GM12892 (cell line): ENCODE results near the gene AFF3.

Experiments used
- POLR2A ChIP-seq: IDR thresholded peaks from 2 replicates; pipeline ENCODE4 v1.6.1; 2011; ENCODE audit warnings: low read depth, low read length, control low read depth
- POLR2AphosphoS5 ChIP-seq: IDR thresholded peaks from 2 replicates; pipeline ENCODE4 v1.6.1; 2011; ENCODE audit warnings: low read depth, low read length, control low read depth
- TAF1 ChIP-seq: IDR thresholded peaks from 2 replicates; pipeline ENCODE4 v1.6.1; 2011; ENCODE audit warnings: low read depth, mild to moderate bottlenecking, control low read depth, low read length, borderline replicate concordance

DNA sequence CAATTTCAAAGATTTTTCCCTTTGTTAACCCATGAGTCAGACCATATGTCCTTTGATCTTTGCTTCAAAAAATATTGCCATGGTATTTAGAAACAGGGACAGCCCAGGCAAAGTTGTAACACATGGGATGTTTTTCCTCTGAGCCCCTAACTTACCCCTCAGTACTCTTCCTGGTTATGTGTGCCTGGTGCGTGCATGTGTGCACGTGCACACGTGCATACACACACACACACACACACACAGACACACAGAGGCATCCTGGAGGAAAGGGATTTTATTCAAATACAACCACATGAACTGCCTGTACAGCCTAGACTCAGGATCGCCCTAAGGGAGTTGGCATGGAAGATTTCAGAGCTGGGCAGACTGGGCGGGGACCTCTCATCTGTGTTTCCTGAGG lies 5.1 kb downstream of the AFF3 start:
- TF ChIP-seq POLR2A (no peak), TAF1 (no peak), POLR2AphosphoS5 (no peak)
